ENCODE results near the gene PDLIM7.
"Not testable (repeated sequence)": the region's sequence is repeated elsewhere in the genome, so short reads cannot be mapped to it uniquely, and the experiment has no call there.

PDLIM7 gene

GRCh38 chr5:177489119-177489716 lies 8.2 kb downstream of the PDLIM7 start:
- no peak for DNase-seq

- DNase-seq = no peak
Observed at GRCh38 chr5:177487975-177488374, 9.4 kb downstream of the PDLIM7 start.

- no peak for DNase-seq
Observed at GRCh38 chr5:177487144-177487543, 10.3 kb downstream of the PDLIM7 start.

GRCh38 chr5:177486256-177486655 lies 11.1 kb downstream of the PDLIM7 start:
- DNase-seq = no peak

GRCh38 chr5:177485753-177486152 lies 11.7 kb downstream of the PDLIM7 start:
- not testable (repeated sequence) for DNase-seq

- DNase-seq = no peak
Observed at GRCh38 chr5:177484902-177485549, 12.4 kb downstream of the PDLIM7 start.

- DNase-seq = no peak
Observed at GRCh38 chr5:177483994-177484901, 13.2 kb downstream of the PDLIM7 start.

GRCh38 chr5:177483042-177483441 lies 14.4 kb downstream of the PDLIM7 start:
- DNase-seq = no peak

- DNase-seq = no peak
Observed at GRCh38 chr5:177482359-177482795, 15.0 kb downstream of the PDLIM7 start.

GRCh38 chr5:177479774-177480173 lies 17.6 kb downstream of the PDLIM7 start:
- no peak for DNase-seq

- no peak for DNase-seq
Observed at GRCh38 chr5:177478711-177479646, 18.4 kb downstream of the PDLIM7 start.

- no peak for DNase-seq
Observed at GRCh38 chr5:177477701-177478477, 19.5 kb downstream of the PDLIM7 start.

GRCh38 chr5:177476531-177477233 lies 20.7 kb downstream of the PDLIM7 start:
- DNase-seq = no peak

- no peak for DNase-seq
Observed at GRCh38 chr5:177475563-177476427, 21.6 kb downstream of the PDLIM7 start.

GRCh38 chr5:177474846-177475562 lies 22.4 kb downstream of the PDLIM7 start:
- DNase-seq = no peak

GRCh38 chr5:177474002-177474476 lies 23.4 kb downstream of the PDLIM7 start:
- no peak for DNase-seq

- no peak for DNase-seq
Observed at GRCh38 chr5:177473443-177474001, 23.9 kb downstream of the PDLIM7 start, which contains the start of gene DBN1. Gene DBN1, minus strand, starts transcription at chr5:177473634. Its CDS starts 113 bp downstream, at chr5:177473521.

Measured in cortex of kidney (tissue), 1 donor.